Activated CD8-positive, alpha-beta T cell treated with anti-CD3 and anti-CD28 coated beads, Interleukin-2, amount 10 ng/mL, durations not matched to agents 7 days and 5 days (primary cell): ENCODE data around the gene XAGE5. TPM values are rescaled to one million over a fixed set of nuclear protein-coding genes. Genes with fewer than 3 reads are reported as not detected.
"Not testable (repeated sequence)": the region's sequence is repeated elsewhere in the genome, so short reads cannot be mapped to it uniquely, and the experiment has no call there.

Source experiments
- ATAC-seq: fragments of 150-1000 bp; cut with Tn5 transposase; one replicate; pipeline ENCODE4 v1.10.0; 2021; ENCODE audit warnings: moderate library complexity
- CTCF ChIA-PET: fragments of 350-600 bp; sonication (Branson Sonifier 250); formaldehyde crosslinking; loops from one replicate; lab custom pipeline; 2021; ENCODE audit warnings: antibody characterized with exemption; lab: Charles Lee
- POLR2A ChIA-PET: fragments of 350-600 bp; sonication (Branson Sonifier 250); formaldehyde crosslinking; loops from one replicate; lab custom pipeline; 2021; ENCODE audit warnings: antibody characterized with exemption; lab: Charles Lee
- DNase-seq: peaks from one replicate; pipeline ENCODE4 v3.0.0-alpha.2; 2020
- H3K27ac Mint-ChIP-seq: one replicate; pipeline ENCODE4 v1.8.0; 2021; ENCODE audit warnings: mild to moderate bottlenecking, mixed read lengths
- H3K27me3 Mint-ChIP-seq: one replicate; pipeline ENCODE4 v1.8.0; 2021; ENCODE audit warnings: low read depth, mixed read lengths
- H3K36me3 Mint-ChIP-seq: one replicate; pipeline ENCODE4 v1.8.0; 2021; ENCODE audit warnings: low read depth, mixed read lengths
- H3K4me1 Mint-ChIP-seq: one replicate; pipeline ENCODE4 v1.8.0; 2021; ENCODE audit warnings: low read depth, mixed read lengths
- H3K4me3 Mint-ChIP-seq: one replicate; pipeline ENCODE4 v1.8.0; 2021; ENCODE audit warnings: mild to moderate bottlenecking, mixed read lengths
- H3K9me3 Mint-ChIP-seq: one replicate; pipeline ENCODE4 v1.8.0; 2022; ENCODE audit warnings: mixed read lengths; ENCODE audit not compliant: insufficient read depth
- total RNA-seq, 2 experiments: library from RNA; stranded (reverse); gene quantifications; one replicate each; pipeline ENCODE4 v1.2.3, GENCODE V29; 2021

The XAGE5 gene, protein sequence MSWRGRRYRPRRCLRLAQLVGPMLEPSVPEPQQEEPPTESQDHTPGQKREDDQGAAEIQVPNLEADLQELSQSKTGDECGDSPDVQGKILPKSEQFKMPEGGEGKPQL
- not detected for total RNA-seq

DNA sequence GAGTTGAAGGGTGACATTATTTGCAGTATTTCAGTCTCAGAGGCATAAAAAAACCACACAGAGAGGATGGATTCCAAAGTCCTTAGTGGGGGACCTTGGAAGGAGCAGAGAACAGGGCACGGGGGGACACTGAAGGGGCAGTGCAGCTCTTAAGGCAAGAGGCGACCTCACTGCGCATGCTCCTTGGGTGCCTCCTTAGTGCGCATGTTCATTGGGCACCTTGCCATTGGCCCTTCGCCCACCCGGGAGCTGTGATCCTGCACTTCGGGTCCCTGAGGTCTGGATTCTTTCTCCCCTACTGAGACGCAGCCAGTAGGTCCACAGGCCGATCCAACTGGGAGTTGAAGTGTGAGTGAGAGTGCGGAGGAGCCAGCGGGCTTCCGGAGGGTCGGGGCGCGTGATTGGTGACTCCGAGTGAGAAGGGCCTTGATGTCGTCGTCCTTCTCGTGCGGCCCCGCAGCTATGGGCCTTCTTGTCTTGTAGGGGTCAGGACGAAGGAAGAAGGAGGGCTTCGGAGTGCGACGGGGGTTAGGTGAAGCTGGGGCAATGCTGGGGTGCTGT, at the start of gene XAGE5:
Gene XAGE5 (plus strand): TSS at position 223 of the 561 bp plus-strand sequence. CDS start 1,280 bp downstream, outside the sequence.
- Mint-ChIP-seq H3K4me3 (no peak within 1 kb of the TSS), H3K36me3 (no peaks in the 10 kb centered on the region), H3K27me3 (no peaks in the 10 kb centered on the region), H3K27ac (no peak within 1 kb of the TSS), H3K4me1 (no peaks in the 10 kb centered on the region), H3K9me3 (no peaks in the 10 kb centered on the region)
- CTCF ChIA-PET: no interaction called here
- no peak for DNase-seq
- POLR2A ChIA-PET: no interaction called here
- ATAC-seq: no peak

DNA sequence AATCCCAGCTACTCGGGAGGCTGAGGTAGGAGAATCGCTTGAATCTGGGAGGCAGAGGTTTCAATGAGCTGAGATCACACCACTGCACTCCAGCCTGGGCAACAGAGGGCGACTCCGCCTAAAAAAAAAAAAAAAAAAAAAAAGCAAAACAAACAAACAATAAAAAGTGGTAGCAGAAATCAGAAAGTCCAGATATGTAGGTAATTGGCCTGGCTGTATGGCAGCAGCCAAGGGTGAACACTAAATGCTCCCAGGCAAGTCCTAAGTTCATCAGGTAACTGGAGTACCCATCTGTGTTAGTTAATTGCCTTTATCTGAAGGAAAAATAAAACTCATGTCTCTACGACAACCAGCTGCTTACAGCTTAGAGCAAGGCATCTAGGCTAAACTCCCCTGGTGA, 45.1 kb upstream of the XAGE5 start:
- POLR2A ChIA-PET, ATAC-seq, H3K27ac Mint-ChIP-seq, H3K4me1 Mint-ChIP-seq, H3K27me3 Mint-ChIP-seq, H3K4me3 Mint-ChIP-seq, H3K9me3 Mint-ChIP-seq, DNase-seq, H3K36me3 Mint-ChIP-seq, CTCF ChIA-PET: not testable (repeated sequence)

GRCh38 chrX:52773504-52773903, 37.6 kb upstream of the XAGE5 start:
- H3K4me3 Mint-ChIP-seq, H3K9me3 Mint-ChIP-seq, H3K27ac Mint-ChIP-seq, H3K4me1 Mint-ChIP-seq, H3K27me3 Mint-ChIP-seq, H3K36me3 Mint-ChIP-seq, POLR2A ChIA-PET, CTCF ChIA-PET, ATAC-seq, DNase-seq: not testable (repeated sequence)

GRCh38 chrX:52797327-52797726, 13.8 kb upstream of the XAGE5 start, which contains the start of gene SPANXN5:
Gene SPANXN5, minus strand, starts transcription at chrX:52797427. Its CDS starts 79 bp downstream, at chrX:52797348.
- H3K4me1 Mint-ChIP-seq, H3K4me3 Mint-ChIP-seq, ATAC-seq, H3K36me3 Mint-ChIP-seq, H3K27ac Mint-ChIP-seq, CTCF ChIA-PET, H3K9me3 Mint-ChIP-seq, DNase-seq, H3K27me3 Mint-ChIP-seq, POLR2A ChIA-PET: not testable (repeated sequence)

GRCh38 chrX:52804876-52805275, 6.2 kb upstream of the XAGE5 start:
- CTCF ChIA-PET, H3K27ac Mint-ChIP-seq, H3K27me3 Mint-ChIP-seq, H3K4me1 Mint-ChIP-seq, POLR2A ChIA-PET, H3K36me3 Mint-ChIP-seq, ATAC-seq, DNase-seq, H3K4me3 Mint-ChIP-seq, H3K9me3 Mint-ChIP-seq: not testable (repeated sequence)

DNA sequence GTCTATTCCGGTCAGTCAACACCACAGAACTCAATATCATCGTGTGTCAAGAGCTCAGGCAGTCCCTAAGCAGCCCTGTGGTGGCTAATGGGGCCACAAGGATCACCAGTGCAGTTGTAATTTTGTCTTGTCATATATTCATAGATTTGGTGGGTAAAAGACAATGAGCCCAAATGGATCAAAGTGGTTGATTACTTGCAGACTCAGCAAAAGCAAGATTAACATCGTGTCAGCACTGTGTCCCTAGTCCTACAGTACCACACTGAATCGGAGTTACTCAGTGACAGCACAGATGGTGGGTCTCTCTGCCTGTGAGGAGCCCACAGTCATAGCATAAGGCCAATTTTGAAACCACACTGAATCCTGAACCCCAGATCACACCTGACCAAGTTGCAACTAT, 8.7 kb downstream of the XAGE5 start:
- no peaks in the 10 kb centered on the region for H3K4me1 Mint-ChIP-seq
- ChIA-PET POLR2A (no interaction called here), CTCF (no interaction called here)
- no peaks in the 10 kb centered on the region for H3K27me3 Mint-ChIP-seq
- DNase-seq (no peak), ATAC-seq (no peak)
- H3K36me3 Mint-ChIP-seq: no peaks in the 10 kb centered on the region
- no peaks in the 10 kb centered on the region for H3K9me3 Mint-ChIP-seq
- no peak overlapping the region for H3K4me3 Mint-ChIP-seq
- H3K27ac Mint-ChIP-seq: no peak overlapping the region

DNA sequence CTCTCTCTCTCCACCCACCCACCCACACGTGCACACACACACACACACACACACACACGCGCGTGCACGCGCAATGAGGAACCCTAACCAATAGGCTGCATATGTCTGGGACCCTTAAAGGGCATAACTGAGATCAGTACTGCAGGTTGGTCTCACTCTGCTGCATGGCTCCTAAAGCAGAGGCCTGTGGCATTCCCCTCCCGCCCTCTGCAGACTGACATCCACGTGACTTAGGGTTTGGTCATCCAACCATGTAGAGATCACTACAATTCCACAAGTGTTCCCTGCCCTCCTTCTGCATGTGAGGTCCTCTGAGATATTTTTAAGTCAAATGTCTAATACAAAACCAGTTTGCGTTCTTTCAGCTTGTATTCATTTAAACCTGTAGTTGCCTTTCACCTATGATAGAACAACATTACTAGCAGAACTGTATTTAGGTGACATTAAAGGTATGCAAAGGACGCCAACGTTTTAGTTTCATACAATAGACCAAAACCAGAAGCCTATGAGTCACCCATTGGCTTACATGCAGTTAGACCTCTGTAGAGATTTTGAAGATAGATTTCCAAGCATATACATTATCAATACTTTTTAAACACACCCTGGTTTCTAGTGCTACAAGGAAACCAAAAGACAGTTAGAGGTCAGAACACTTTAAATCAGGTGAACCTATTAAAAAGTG, 10.1 kb downstream of the XAGE5 start:
- POLR2A ChIA-PET: no interaction called here

GRCh38 chrX:52824608-52825007, 13.5 kb downstream of the XAGE5 start:
- ATAC-seq (no peak), DNase-seq (no peak)
- POLR2A ChIA-PET: no interaction called here
- H3K27me3 Mint-ChIP-seq: no peaks in the 10 kb centered on the region
- H3K9me3 Mint-ChIP-seq: no peaks in the 10 kb centered on the region
- H3K4me3 Mint-ChIP-seq: no peak overlapping the region
- CTCF ChIA-PET: no interaction called here
- H3K36me3 Mint-ChIP-seq: no peaks in the 10 kb centered on the region
- no peak overlapping the region for H3K27ac Mint-ChIP-seq
- H3K4me1 Mint-ChIP-seq: no peaks in the 10 kb centered on the region

More for the DNA sequence above, 10.1 kb downstream of the XAGE5 start:
- CTCF ChIA-PET: no interaction called here
- no peaks in the 10 kb centered on the region for H3K4me1 Mint-ChIP-seq
- H3K4me3 Mint-ChIP-seq: no peak overlapping the region
- no peaks in the 10 kb centered on the region for H3K9me3 Mint-ChIP-seq
- no peaks in the 10 kb centered on the region for H3K36me3 Mint-ChIP-seq
- no peaks in the 10 kb centered on the region for H3K27me3 Mint-ChIP-seq
- ATAC-seq (no peak), DNase-seq (no peak)
- no peak overlapping the region for H3K27ac Mint-ChIP-seq

GRCh38 chrX:52830551-52830950, 19.5 kb downstream of the XAGE5 start:
- no peaks in the 10 kb centered on the region for H3K27me3 Mint-ChIP-seq
- no peaks in the 10 kb centered on the region for H3K36me3 Mint-ChIP-seq
- H3K4me3 Mint-ChIP-seq: no peak overlapping the region
- ATAC-seq: no peak
- no peaks in the 10 kb centered on the region for H3K4me1 Mint-ChIP-seq
- H3K27ac Mint-ChIP-seq: no peak overlapping the region
- DNase-seq: no peak
- POLR2A ChIA-PET: no interaction called here
- H3K9me3 Mint-ChIP-seq: no peaks in the 10 kb centered on the region
- CTCF ChIA-PET: no interaction called here

DNA sequence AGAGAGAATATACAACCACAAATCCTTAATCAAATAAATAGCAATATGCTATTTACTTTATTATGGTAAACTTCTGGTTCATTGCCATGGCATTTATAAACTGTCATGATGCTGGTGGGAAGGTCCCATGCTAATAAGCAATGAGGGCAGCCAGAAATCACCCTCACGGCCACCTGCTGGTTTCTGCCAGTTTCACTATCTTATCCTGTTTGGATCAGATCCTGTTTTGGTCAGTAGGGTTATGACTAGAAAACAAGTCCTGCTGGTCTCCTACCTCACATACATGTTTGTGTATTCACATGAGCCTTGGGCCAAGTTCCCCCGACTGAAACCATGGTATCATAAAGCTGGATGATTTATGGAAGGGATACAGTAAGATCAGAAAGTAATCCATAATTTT, 28.1 kb downstream of the XAGE5 start:
- ATAC-seq (no peak), DNase-seq (no peak)
- no peaks in the 10 kb centered on the region for H3K4me1 Mint-ChIP-seq
- H3K27ac Mint-ChIP-seq: no peak overlapping the region
- no peak overlapping the region for H3K4me3 Mint-ChIP-seq
- H3K27me3 Mint-ChIP-seq: peaks cover 2% of the 10 kb centered on the region
- ChIA-PET CTCF (no interaction called here), POLR2A (no interaction called here)
- H3K9me3 Mint-ChIP-seq: no peaks in the 10 kb centered on the region
- H3K36me3 Mint-ChIP-seq: no peaks in the 10 kb centered on the region

DNA sequence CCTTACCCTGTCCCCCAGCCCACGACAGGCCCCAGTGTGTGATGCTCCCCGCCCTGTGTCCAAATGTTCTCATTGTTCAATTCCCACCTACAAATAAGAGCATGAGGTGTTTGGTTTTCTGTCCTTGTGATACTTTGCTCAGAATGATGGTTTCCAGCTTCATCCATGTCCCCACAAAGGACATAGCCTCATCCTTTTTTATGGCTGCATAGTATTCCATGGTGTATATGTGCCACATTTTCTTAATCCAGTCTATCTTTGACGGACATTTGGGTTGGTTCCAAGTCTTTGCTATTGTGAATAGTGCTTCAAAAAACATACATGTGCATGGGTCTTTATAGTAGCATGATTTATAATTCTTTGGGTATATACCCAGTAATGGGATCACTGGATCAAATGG, 32.5 kb downstream of the XAGE5 start:
- H3K27me3 Mint-ChIP-seq, H3K36me3 Mint-ChIP-seq, H3K27ac Mint-ChIP-seq, DNase-seq, H3K4me3 Mint-ChIP-seq, CTCF ChIA-PET, H3K9me3 Mint-ChIP-seq, POLR2A ChIA-PET, ATAC-seq, H3K4me1 Mint-ChIP-seq: not testable (repeated sequence)

DNA sequence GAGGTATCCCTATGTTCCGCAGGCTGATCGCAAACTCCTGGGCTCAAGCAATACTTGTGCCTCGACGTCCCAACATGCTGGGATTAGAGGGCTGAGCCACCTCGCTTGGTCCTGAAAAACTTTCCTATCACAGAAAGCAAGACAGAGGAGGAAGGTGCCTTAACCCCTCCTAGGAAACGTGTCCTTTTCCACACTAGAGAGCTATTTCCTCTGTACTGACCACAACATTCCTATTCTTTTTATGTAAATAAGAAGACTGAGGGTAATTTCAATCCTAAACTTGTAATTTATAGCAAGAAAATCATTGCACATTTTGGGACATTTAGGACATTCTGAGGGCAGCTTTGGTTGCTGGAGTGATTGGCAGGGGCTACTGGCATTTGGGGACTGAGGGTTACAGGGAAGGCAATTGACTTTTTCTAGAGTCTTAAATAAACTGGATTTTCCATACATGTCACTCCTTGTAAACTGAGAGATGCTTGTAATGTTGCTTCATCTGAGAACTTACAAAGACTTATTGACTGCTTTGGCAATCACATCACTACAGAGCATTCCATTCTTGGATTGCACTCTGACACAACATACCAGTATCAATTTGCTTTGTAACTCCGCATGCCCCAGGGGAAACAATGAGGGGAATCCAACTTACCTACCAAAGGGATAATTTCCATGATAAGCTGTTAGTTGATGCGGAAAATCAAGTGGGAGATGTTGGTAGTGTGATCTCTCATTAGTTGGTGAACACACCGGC, 41.2 kb downstream of the XAGE5 start:
- ChIA-PET POLR2A (no interaction called here), CTCF (no interaction called here)
- DNase-seq (no peak), ATAC-seq (no peak)
- no peaks in the 10 kb centered on the region for H3K4me1 Mint-ChIP-seq
- no peaks in the 10 kb centered on the region for H3K9me3 Mint-ChIP-seq
- H3K27me3 Mint-ChIP-seq: peaks cover 5% of the 10 kb centered on the region
- H3K36me3 Mint-ChIP-seq: no peaks in the 10 kb centered on the region
- no peak overlapping the region for H3K27ac Mint-ChIP-seq
- H3K4me3 Mint-ChIP-seq: no peak overlapping the region
